NK-92 (cell line): ENCODE results near the gene UBN1.

Source experiments
- DNase-seq: peaks from one replicate; lab custom pipeline; 2025; ENCODE audit not compliant: unreplicated experiment; lab: John Stamatoyannopoulos, UW

Gene UBN1

GRCh38 chr16:4846901-4847773 is at the start of gene UBN1, which contains the start of gene GLYR1:
UBN1 (plus strand) TSS chr16:4847481; CDS start chr16:4852918, 5,437 bp downstream.
GLYR1 (minus strand) TSS chr16:4847288; CDS start chr16:4847265, 23 bp downstream.
- peak; percentile 97 for DNase-seq

GRCh38 chr16:4797805-4798252 is 49.5 kb upstream of the UBN1 start:
- no peak for DNase-seq

- DNase-seq: no peak
Measured at GRCh38 chr16:4798456-4798855, 48.8 kb upstream of the UBN1 start.

- DNase-seq: no peak
Measured at GRCh38 chr16:4799171-4799855, 48.0 kb upstream of the UBN1 start.

GRCh38 chr16:4800290-4801041 is 46.8 kb upstream of the UBN1 start:
- DNase-seq: no peak

GRCh38 chr16:4801051-4801961 is 46.0 kb upstream of the UBN1 start:
- DNase-seq: no peak

GRCh38 chr16:4801962-4802658 is 45.2 kb upstream of the UBN1 start, which contains the start of gene ROGDI:
ROGDI (minus strand) TSS chr16:4802633; CDS start chr16:4802571, 62 bp downstream.
- no peak for DNase-seq

GRCh38 chr16:4802659-4803287 is 44.5 kb upstream of the UBN1 start:
- no peak for DNase-seq

- DNase-seq: no peak
Measured at GRCh38 chr16:4803401-4803844, 43.9 kb upstream of the UBN1 start.

GRCh38 chr16:4803898-4804762 is 43.2 kb upstream of the UBN1 start:
- no peak for DNase-seq

- DNase-seq: no peak
Measured at GRCh38 chr16:4805231-4805630, 42.0 kb upstream of the UBN1 start.

GRCh38 chr16:4806280-4806679 is 41.0 kb upstream of the UBN1 start:
- no peak for DNase-seq

- DNase-seq: no peak
Measured at GRCh38 chr16:4811242-4811641, 36.0 kb upstream of the UBN1 start.

GRCh38 chr16:4811773-4812172 is 35.5 kb upstream of the UBN1 start:
- no peak for DNase-seq

- DNase-seq: no peak
Measured at GRCh38 chr16:4813251-4814003, 33.9 kb upstream of the UBN1 start.

GRCh38 chr16:4814046-4814445 is 33.2 kb upstream of the UBN1 start:
- no peak for DNase-seq

GRCh38 chr16:4814542-4815173 is 32.6 kb upstream of the UBN1 start:
- no peak for DNase-seq
